GM21619 (cell line): ENCODE measurements around the gene CHRM4.

ENCODE experiments used
- ATAC-seq: cut with Tn5 transposase; IDR thresholded peaks from one replicate; pipeline ENCODE4 v1.9.1; 2021; ENCODE audit not compliant: unreplicated experiment

CHRM4 gene

GRCh38 chr11:46402957-46403902 is 11.7 kb upstream of the CHRM4 start:
- ATAC-seq = no peak

- no peak for ATAC-seq
Measured at GRCh38 chr11:46397526-46397925, 6.0 kb upstream of the CHRM4 start.

- ATAC-seq = no peak
Measured at GRCh38 chr11:46393759-46394158, 2.2 kb upstream of the CHRM4 start.

GRCh38 chr11:46393231-46393616 is 1.6 kb upstream of the CHRM4 start:
- no peak for ATAC-seq

GRCh38 chr11:46392421-46393230 is 1.1 kb upstream of the CHRM4 start:
- peak; percentile 60 for ATAC-seq

GRCh38 chr11:46391186-46391577 is 394 bp downstream of the CHRM4 start:
- ATAC-seq = no peak

GRCh38 chr11:46390331-46391171 is 1.0 kb downstream of the CHRM4 start:
- no peak for ATAC-seq

GRCh38 chr11:46389450-46390330 is 1.9 kb downstream of the CHRM4 start:
- ATAC-seq = peak; percentile 35

- ATAC-seq = no peak
Measured at GRCh38 chr11:46388619-46389449, 2.7 kb downstream of the CHRM4 start.

GRCh38 chr11:46387919-46388618 is 3.5 kb downstream of the CHRM4 start:
- no peak for ATAC-seq

GRCh38 chr11:46387456-46387855 is 4.1 kb downstream of the CHRM4 start:
- ATAC-seq = no peak

- no peak for ATAC-seq
Measured at GRCh38 chr11:46386674-46387073, 4.9 kb downstream of the CHRM4 start.

- ATAC-seq = no peak
Measured at GRCh38 chr11:46386005-46386578, 5.5 kb downstream of the CHRM4 start.

- ATAC-seq = no peak
Measured at GRCh38 chr11:46385169-46386004, 6.2 kb downstream of the CHRM4 start.

- no peak for ATAC-seq
Measured at GRCh38 chr11:46383974-46384701, 7.4 kb downstream of the CHRM4 start.

- no peak for ATAC-seq
Measured at GRCh38 chr11:46383404-46383758, 8.2 kb downstream of the CHRM4 start.
